NCI-H446 (cell line): ENCODE measurements around the gene PARP11.
A peak's percentile ranks its signal among the peaks of the same experiment; 100 is the strongest.

Experiments used
- DNase-seq, 2 experiments: peaks; one replicate each; lab custom pipeline; 2025; lab: John Stamatoyannopoulos, UW

The PARP11 gene

GRCh38 chr12:3821441-3821840 lies 51.8 kb downstream of the PARP11 start:
- no peak for DNase-seq

GRCh38 chr12:3820122-3820521 lies 53.1 kb downstream of the PARP11 start:
- DNase-seq: no peak

GRCh38 chr12:3816266-3816665 lies 56.9 kb downstream of the PARP11 start:
- DNase-seq: no peak

GRCh38 chr12:3815094-3815766 lies 58.0 kb downstream of the PARP11 start:
- no peak for DNase-seq

- no peak for DNase-seq
Measured at GRCh38 chr12:3810540-3810939, 62.7 kb downstream of the PARP11 start.

- no peak for DNase-seq
Measured at GRCh38 chr12:3810016-3810370, 63.2 kb downstream of the PARP11 start.

GRCh38 chr12:3809357-3810015 lies 63.7 kb downstream of the PARP11 start:
- no peak for DNase-seq

GRCh38 chr12:3805077-3805476 lies 68.1 kb downstream of the PARP11 start:
- DNase-seq: no peak

- DNase-seq: peak; percentile 12 to 69
Measured at GRCh38 chr12:3803865-3804472, 69.2 kb downstream of the PARP11 start.

GRCh38 chr12:3802721-3803120 lies 70.5 kb downstream of the PARP11 start:
- no peak for DNase-seq

- no peak for DNase-seq
Measured at GRCh38 chr12:3797531-3798048, 75.6 kb downstream of the PARP11 start.

GRCh38 chr12:3795492-3796133 lies 77.6 kb downstream of the PARP11 start:
- DNase-seq: no peak

GRCh38 chr12:3795066-3795465 lies 78.1 kb downstream of the PARP11 start:
- DNase-seq: no peak

- DNase-seq: no peak
Measured at GRCh38 chr12:3792623-3793288, 80.4 kb downstream of the PARP11 start.

GRCh38 chr12:3791256-3791874 lies 81.8 kb downstream of the PARP11 start:
- no peak for DNase-seq

GRCh38 chr12:3790642-3791041 lies 82.6 kb downstream of the PARP11 start:
- DNase-seq: no peak

GRCh38 chr12:3789838-3790237 lies 83.4 kb downstream of the PARP11 start:
- no peak for DNase-seq

GRCh38 chr12:3777206-3777809 lies 95.9 kb downstream of the PARP11 start:
- peak in 1 of 2 experiments; percentile 28 for DNase-seq

GRCh38 chr12:3775385-3776035 lies 97.7 kb downstream of the PARP11 start:
- no peak for DNase-seq

GRCh38 chr12:3772380-3772779 lies 100.8 kb downstream of the PARP11 start:
- DNase-seq: no peak

GRCh38 chr12:3771853-3772252 lies 101.3 kb downstream of the PARP11 start:
- DNase-seq: no peak
